Measurements from ENCODE around the gene RCL1.

The RCL1 gene

DNA sequence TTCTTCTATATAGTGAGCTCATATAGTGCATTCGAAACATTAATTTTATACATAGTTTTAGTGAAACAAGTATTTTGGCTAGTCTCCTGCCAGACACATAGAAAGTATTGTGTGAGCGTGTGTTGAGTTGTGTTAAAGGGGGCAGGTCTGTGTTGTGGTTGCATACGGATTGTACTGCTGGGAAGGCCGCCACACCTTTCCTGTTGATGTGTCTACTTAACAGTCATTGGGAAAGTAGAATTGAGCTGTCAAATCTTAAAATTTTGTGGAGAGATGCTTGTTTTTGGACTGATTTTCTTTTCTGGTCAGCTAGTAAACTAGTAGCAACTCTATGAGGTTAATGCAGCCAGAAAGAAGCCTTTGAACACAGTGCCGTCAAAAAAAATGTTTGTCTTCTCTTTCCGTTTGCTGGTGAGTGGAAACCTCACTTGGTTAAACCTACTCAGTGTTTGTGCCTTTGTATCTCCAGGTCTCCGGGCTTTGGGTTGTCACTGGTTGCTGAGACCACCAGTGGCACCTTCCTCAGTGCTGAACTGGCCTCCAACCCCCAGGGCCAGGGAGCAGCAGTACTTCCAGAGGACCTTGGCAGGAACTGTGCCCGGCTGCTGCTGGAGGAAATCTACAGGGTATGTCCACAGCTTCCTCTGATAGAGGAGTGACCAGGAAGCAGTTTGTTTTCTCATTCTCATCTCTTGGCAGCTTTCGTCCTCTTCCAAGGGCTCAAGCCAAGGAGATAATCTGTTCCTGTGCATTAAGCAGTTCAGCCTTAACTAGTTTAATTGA is 51.5 kb downstream of the RCL1 start:
- DNase-seq = no peak

DNA sequence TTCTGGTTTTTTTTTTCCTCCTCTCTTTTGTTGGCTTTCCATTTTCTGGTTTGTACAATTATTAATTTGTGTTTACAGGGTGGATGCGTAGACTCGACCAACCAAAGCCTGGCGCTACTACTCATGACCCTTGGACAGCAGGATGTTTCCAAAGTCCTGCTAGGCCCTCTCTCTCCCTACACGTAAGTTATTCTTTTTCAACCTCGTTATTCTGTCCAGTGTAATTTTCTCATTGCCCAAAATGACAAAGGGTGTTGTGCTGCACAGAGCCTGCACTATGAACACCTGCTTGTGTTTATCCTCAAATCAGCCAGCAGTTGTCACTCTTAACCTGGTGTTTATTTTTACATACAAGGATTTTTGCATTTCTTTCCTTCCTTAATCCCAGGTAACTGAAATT is 56.6 kb downstream of the RCL1 start:
- DNase-seq = no peak

DNA sequence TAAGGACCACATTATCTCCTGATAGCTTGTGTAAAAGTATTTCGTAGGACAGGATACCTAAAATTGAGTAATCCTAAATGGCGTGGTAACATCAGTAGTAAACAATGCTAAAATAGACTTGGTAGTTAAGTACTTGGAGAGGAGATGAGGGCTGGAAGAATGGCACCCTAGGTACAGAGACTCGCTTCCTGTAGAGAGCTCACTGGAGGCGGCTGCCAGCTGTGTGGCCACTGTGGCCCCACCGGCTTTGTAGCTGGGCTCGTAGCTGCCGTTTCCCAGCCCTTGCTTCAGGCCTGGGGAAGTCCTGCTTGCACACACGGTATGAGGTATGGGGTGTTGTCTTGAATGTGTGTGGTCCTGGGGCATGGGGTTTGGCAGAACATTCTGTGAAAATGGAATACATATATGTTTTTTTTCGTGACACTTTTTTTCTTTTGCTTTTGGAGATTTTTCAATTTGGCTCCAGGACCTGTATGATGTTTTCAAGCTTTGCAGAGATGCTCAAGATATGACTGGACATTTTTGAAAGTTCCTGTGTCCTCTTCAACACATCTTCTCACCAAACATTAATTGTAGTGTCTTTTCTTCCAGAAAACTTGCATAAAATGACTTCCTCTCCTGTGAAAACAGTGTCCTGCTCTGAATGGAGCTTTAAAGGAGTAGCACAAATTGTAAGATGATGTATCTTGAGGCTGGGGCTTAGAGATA is 58.0 kb downstream of the RCL1 start:
- no peak for DNase-seq

DNA sequence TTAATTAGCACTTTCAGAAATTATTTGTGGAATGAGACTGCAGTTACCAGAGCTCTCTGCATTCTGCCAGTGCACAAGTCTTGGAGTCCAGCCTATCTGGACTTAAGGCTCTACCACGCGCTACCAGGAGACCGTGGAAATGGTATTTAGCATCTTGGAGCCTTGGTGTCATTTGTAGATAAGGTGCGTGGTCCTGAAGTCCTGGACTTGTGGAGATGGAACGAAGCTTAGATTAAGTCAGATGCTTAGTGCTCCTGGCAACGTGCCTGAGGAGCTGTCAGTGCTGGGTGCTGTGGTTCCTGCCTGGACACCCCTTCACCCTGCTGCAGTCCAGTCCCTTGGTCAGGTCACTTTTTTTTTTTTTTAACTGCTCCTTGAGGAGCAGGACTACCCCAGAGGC is 59.7 kb downstream of the RCL1 start:
- no peak for DNase-seq

DNA sequence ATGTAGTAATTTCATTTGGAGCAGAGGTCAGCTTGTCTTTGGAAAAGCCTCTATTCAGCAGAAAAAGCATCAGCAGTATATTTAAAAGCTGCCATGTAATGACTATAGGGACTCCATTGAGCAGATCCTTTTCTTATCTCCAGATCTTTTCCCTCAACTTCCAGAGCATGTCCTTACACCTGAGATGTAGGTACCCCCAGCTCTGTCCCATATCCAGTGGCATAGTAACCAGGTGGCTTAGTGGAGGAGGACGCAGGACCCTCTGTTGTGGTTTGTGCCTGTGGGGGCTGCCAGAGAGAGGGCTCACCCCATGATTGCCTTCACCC is 61.5 kb downstream of the RCL1 start:
- no peak for DNase-seq

DNA sequence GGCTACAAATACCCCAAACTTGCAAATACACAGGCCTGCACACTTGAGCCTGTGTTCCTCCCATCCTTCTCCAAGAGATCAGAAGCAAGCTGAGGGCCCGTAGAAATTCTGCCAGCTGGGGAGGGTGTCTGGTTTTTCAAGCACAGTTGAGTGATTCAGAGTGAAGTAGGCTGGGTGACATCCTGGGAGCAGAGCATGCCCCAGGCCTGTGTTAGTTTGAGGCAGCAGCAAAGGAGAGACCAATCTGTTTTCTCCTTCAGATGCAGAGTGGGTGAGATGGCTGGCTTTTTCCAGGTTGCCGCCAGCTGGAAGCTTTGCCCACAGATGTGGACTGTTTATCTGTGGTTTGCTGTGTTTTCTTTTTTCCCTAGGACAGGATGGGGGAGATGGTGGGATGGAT is 63.1 kb downstream of the RCL1 start:
- DNase-seq = no peak

DNA sequence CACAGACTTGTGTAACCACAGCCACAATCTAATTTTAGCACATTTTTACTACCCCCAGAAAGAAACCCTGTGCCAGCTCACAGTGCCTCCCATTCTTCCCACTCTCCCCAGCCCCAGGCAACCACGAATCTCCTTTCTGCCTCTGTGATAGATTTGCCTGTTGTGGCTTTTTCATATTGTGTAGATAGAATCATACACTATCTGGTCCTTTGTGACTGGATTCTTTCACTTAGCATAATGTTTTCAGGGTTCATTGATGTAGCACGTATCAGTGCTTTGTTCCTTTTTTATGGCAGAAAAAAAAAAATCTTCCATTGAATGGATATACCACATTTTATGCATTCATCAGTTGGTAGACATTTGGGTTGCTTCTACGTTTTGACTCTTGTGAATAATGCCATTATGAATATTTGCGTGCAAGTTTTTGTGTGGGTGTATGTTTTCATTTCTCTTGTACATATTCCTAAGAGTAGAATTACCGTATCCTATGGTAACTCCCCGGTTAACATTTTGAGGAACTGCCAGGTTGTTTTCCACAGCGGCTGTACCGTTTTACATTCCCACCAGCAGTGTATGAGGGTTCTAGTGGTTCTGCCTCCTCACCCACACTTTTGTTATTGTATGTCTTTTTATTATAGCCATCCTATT is 64.5 kb downstream of the RCL1 start:
- no peak for DNase-seq

DNA sequence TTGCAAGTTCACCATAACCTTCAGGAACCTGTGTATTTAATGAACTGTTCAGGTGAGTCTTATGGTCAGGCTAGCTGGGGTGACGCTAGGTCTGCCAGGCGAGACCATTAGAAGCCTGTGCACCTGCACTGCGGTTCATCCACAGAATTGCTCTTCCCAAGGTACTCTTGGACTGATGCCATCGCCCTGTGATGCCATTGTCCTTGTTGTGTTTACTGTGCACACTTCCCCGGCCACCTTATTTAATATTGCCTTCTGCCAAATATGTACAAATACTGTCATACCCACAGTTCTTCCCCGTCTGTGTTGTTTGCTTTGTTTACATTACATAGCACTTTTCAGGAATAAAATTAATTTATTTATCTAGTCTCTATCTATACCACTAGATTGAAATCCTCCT is 66.3 kb downstream of the RCL1 start:
- DNase-seq = no peak

DNA sequence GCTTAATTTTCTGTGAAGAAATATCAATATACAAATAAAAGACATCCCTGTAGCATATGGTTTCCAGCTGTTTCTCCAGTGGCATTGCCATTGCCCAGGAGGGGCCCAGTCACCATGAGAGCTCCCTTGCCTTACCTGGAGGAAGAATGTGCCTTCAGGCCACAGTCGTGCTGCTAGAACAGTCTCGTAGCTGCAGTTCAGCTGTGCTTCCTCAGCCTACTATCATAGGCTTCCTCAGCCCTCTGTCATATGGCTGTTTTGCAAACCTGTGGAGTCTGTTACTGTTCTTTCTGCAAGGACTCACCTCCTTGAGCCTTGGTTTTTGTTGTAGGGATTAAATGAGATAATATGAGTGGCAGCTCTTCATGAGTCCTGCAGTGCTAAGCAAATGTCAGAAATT is 67.6 kb downstream of the RCL1 start:
- no peak for DNase-seq

DNA sequence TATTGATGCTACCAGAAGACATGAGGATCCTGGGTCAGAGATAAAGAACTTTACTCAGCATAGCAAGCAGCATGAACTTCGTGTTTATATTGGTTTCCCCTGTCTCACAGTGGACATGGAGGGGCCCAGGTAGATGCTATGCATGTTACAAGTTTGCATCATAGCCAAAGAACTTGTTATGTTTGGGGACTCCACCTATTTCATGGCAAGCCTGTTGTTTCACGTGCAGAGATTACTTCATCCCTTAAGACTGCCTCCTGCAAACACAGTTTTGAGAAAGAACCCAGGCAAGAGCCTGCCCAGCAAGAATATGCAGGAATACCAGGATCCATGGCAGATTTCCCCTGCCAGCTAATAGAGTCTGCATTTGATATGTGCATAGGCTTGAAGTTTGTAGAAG is 68.4 kb downstream of the RCL1 start:
- no peak for DNase-seq

DNA sequence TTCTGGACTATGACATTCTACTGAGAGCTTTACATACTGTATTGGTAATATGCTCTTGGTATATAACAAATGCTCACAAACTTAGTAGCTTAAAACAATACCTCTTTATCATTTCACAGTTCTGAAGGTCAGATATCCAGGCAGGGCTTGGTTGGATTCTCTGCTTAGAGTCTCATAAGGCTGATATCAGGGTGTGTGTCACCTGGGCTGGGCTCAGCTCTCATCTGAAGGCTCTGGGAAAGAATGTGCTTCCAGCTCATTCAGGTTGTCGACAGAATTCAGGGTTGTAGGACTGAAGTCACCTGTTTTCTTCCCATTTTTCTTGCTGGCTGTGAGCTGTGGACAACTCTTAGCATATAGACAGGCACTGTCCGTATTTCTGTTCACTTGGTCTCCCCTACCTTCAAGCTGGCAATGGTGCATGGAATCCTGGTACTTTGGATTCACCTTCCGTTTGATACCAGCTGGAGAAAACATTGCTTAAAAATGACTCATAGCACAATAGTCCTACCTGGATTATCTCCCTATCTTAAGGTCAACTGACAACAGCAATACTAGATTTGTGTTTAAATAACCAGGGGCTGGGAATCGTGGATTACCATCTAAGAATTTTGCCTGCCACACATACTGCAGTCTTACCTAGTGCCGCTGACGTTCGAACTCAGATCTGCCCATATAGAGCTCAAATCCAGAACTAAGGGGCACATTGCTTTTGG is 69.2 kb downstream of the RCL1 start:
- DNase-seq = no peak

DNA sequence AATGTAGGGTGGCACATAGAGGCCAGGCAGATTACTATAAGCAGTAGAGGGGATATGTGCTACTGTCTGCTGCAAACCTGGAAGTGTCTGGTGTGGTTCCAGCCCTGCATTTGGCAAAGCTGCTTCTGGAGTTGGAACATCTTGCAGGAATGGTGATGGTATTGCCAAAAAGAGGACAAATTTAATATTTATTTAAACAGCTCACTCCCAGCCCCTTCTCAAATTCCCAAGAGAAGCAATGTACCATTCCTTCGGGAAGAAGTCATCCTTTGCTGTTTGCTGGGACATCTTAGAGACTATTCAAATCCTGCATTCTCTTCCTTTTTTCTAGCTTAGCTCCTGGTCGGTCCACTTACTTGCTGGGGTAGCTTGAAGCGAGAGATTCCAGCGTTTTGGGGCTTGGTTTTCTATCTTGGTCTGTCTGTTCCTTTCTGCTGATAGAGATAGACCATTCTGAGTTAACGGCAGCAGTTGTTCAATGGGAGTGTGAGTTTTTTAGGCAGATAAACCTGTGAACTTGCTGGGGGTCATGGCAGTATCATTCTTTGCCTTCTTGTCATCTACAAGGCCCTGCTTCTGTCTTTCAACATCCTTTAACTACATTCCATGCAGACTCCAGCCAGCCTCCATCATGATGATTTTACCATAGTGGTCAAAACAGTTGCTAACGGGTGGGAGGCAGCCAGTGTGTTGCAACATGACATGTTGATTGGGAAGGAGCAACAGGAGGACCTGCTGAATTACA is 69.9 kb downstream of the RCL1 start:
- DNase-seq = no peak

DNA sequence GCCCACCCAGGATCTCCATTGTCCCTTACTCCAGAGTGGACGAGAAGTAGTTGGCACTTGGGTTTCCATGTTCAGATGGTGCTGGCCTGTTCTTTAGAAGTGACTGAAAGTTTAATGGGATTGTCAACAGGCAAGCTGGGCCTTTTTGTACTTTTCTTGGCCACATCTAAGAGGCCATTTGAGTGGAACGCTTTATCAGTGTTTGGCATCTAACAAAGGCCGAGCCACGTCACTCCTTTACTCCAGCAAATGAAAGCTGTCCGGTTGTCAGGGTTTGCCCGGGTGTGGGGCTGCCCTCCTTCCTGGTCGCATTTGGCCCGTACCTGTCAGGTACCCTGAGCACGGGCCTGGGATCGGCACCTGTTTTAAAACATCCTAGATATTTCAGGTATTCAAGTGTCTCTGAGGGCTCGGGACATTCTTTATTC is 71.5 kb downstream of the RCL1 start:
- DNase-seq = no peak

DNA sequence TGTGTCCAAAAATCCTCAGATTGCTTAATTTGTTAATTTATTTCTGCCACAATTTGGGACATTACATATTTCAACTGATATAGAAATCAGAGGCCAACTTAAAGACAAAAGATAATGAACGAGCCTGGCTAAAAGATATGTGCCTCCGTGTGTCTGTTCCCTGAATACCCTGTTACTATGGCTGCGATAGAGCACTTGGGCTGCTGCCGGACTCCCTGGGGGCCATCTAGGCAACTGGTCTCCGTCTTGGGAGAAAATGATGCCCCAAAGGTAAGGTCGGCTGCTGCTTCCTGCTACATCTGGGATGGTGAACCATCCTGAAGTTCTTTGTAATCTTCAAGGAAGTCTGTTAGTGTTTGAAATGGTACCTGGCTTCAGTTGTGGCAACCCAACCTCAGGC is 72.0 kb downstream of the RCL1 start:
- DNase-seq = no peak

DNA sequence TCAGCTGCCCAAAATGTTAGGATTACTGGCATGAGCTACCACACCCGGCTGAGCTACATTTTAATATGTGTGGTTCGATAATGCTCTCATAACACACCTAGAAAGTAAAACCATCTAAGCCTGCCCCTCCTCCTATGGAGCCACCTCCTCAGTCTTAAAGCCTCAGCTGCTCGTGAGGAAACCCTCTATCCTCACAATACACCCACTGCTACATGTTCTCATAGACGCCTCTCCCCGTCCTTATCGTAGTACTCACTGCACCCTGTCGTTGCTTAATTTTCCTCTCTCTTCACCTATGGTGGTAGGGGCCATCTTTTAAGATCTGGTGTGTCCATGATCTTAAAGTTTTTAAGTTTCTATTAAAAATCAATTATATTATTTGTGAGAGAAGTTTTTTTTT is 72.9 kb downstream of the RCL1 start:
- no peak for DNase-seq

DNA sequence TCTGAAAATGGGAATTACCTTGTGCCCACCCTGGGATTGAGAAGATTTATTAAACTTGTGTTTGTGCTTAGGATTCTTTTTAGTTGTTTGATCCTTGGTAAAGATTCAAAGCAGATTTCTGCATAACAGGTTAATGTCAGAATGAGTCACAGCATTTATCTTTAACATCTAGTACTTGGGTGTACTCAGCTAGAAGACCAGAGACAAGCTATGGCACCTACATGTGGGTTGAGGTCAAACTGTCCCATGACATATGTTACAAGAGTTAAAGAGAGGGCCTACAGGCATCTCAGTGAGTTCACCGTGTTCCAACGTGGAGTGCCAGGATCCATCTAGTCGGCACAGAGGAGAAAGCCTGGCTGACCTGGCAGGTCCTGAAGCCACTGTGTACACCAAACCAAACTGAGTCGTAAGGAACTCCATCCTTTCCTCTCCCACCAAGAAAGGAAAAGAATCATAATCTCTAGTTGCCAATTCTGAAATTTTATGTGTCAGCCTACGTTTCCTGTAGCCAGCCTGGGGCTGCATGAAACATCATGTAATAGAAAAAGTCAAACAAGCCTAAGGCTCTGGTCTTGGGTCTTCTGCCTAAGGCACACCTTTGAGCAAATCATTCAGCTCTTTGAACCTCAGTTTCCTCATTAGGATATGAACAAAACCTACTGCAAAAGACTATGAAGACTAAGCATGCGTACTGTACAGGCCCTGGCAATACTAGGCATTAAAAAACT is 73.7 kb downstream of the RCL1 start:
- DNase-seq = no peak

DNA sequence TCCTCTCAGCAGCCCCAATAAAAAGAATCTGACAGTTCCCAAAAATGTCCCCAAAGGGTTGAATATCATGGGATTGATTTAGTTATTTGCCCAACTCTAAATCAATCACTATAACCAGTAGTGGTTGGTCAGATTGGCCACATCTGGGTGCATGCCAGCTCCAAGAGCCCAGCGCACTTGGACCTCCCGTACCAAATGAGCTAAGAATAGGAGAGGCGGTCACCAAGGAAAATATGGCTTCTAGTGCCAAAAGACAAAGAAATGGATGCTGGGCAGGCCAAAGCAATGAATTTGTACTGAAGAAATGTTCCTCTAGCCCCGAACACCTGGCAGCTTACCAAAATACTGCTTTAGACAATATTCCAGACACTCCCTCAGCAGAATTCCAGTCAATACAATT is 80.3 kb downstream of the RCL1 start:
- DNase-seq = no peak

DNA sequence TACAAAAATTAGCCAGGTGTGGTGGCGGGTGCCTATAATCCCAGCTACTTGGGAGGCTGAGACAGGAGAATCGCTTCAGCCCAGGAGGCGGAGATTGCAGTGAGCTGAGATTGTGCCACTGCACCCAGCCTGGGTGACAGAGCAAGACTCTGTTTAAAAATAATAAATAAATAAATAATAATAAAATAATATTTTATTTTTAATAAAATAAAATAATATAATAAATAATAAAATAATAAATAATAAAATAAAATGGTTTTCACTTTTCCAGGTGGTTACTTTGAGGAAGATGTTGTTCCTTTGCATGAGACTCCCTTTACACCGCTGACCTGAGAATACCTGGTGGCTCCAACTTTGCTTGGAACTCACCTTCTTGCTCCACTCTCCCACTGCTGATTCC is 82.8 kb downstream of the RCL1 start:
- no peak for DNase-seq

DNA sequence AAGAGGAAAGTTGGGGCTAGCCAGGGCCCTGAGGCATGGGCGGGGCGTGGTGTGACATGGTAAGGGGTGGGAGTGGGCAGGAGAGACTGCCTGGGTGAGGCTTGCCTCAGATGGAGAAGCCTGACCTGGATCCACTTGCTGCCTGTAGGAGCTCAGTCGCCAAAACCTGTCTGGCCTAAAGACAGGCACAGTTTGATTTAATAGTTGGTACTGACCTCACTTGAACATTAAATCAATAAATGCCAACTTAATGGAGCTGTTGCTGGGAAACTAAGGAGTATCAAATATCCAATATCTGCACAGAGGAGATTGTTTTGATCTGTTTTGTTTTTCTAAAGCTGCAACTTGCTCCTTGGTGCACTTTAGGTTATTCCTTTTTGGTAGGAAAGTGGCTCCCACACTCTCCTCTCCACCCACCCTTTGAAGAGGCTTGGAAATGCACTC is 86.4 kb downstream of the RCL1 start:
- no peak for DNase-seq

DNA sequence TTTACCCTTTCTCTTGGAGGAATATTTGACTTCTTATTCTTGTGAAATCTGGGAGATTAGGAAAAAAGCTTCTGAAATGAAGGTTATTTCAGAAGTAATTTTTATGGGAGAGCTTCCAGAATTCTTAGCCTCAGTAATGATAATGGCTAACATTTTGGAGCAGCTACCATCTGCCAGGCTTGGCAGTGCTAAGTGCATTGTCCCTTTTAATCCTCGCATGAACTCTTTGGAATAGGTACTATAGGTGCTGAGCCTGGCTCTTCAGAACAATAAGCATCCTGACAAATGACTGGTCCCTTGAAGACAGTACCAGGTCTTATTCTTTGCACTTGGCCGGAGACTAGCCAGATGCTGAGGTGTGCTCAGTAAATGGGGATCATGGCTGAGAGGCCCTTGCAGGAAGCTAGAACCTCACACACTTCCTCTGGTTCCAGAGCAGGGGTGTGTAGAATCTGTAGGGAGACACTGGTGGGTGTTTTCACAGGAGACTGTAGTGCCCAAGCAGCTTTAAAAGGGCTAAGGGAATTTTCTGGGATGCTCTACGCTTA is 90.7 kb downstream of the RCL1 start:
- DNase-seq = no peak

DNA sequence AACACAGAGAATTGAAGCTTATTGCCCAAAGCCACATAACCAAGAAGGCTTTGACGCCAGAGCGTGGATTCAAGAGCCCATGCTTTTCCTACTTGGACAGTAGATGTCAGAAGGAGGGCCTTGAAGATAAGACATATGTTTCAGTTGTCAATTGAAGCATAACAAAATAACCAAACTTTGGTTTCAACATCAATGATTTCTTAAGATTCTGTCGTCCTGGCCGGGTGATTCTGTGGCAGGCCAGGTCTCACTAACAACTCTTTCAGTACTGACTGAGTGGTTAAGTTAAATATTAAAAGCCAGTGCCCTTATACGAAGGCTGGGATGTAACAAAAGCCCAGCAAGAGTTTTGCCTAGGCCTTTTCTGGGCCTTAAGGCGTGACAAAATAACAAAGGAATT is 94.0 kb downstream of the RCL1 start:
- no peak for DNase-seq

DNA sequence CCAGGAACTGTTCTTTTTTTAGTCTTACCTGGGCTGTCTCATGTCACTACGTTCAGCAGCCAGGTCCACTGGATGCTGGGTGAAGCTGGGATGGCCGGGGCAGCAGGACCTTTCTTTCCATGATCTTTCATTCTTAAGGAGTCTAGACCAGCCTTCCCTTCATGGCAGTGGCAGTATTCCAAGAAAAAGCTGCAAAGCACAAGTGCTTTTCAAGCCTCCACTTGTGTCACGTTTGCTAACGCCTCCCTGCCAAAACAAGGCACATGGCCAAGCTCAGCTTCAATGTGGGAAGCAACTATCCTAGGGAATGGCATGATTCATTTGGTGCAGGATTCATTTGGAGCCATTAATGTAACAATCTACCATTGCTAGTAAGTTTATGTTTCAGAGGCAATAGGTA is 94.8 kb downstream of the RCL1 start:
- DNase-seq = no peak

All from midbrain (tissue), 1 donor.